T-cell (primary cell): ENCODE results near the gene DGUOK. TPM values are rescaled to one million over a fixed set of nuclear protein-coding genes. Genes with fewer than 3 reads are reported as not detected.
A peak's percentile ranks its signal among the peaks of the same experiment; 100 is the strongest.

ENCODE experiments used
- ATAC-seq, 4 experiments: fragments of 200-7000 bp in 3 of 4; fragments of 150-1000 bp in 1 of 4; cut with Tn5 transposase; replicated peaks in 1 of 4; 1 replicate in 3 of 4; 2 replicates in 1 of 4; pipeline ENCODE4 v1.10.0; 2021; ENCODE audit warnings: moderate library complexity in 3 of 4, mild to moderate bottlenecking in 2 of 4, moderate number of reproducible peaks in 1 of 4
- CTCF ChIA-PET, 2 donors: fragments of 300-600 bp; sonication (Branson Sonifier 250); formaldehyde crosslinking; loops; one replicate each; lab custom pipeline; 2022; ENCODE audit warnings: antibody characterized with exemption in 2 of 2; lab: Charles Lee
- POLR2A ChIA-PET, 2 donors: fragments of 300-600 bp; sonication (Branson Sonifier 250); formaldehyde crosslinking; loops; one replicate each; lab custom pipeline; 2022; ENCODE audit warnings: antibody characterized with exemption in 2 of 2; lab: Charles Lee
- DNase-seq, 35 experiments: peaks; one replicate each; pipeline versions ENCODE4 v3.0.0 to v3.0.0-alpha.2; 2013 to 2023
- H3K27ac ChIP-seq: one replicate; pipeline ENCODE4 v1.5.1; 2013; ENCODE audit warnings: low read length
- H3K27me3 ChIP-seq, 2 experiments: replicated peaks in 1 of 2; 1 replicate in 1 of 2; 2 replicates in 1 of 2; pipeline versions ENCODE4 v1.6.1 to v1.7.0; 2013; ENCODE audit warnings: low read length in 1 of 2, mixed read lengths in 1 of 2; ENCODE audit not compliant: control insufficient read depth in 2 of 2, insufficient read depth in 2 of 2; ENCODE audit errors: extremely low read depth in 1 of 2
- H3K36me3 ChIP-seq, 2 donors: 1 replicate in 1 of 2; 2 replicates in 1 of 2; pipeline versions ENCODE4 v1.6.1 to v1.7.0; 2013; ENCODE audit warnings: low read length in 1 of 2; ENCODE audit not compliant: control insufficient read depth in 2 of 2, insufficient read depth in 1 of 2; ENCODE audit errors: extremely low read depth in 1 of 2
- H3K4me1 ChIP-seq, 2 experiments: 1 replicate in 1 of 2; 2 replicates in 1 of 2; pipeline versions ENCODE4 v1.6.1 to v1.7.0; 2013; ENCODE audit warnings: low read length in 2 of 2, mixed read lengths in 1 of 2; ENCODE audit not compliant: insufficient read depth in 2 of 2, control insufficient read depth in 1 of 2; ENCODE audit errors: extremely low read depth in 1 of 2
- H3K4me3 ChIP-seq, 2 donors: 1 replicate in 1 of 2; 2 replicates in 1 of 2; pipeline versions ENCODE4 v1.5.1 to v1.7.0; 2013; ENCODE audit warnings: mild to moderate bottlenecking in 2 of 2, low read length in 1 of 2, moderate library complexity in 1 of 2; ENCODE audit not compliant: control insufficient read depth in 1 of 2; ENCODE audit errors: extremely low read depth in 1 of 2
- H3K9me3 ChIP-seq: 2 replicates; pipeline ENCODE4 v1.7.0; 2013
- H3K27ac Mint-ChIP-seq, 2 donors: one replicate each; pipeline ENCODE4 v1.8.0; 2020 to 2021; ENCODE audit warnings: mild to moderate bottlenecking in 2 of 2, mixed read lengths in 2 of 2
- H3K27me3 Mint-ChIP-seq, 2 donors: one replicate each; pipeline ENCODE4 v1.8.0; 2021 to 2022; ENCODE audit warnings: mixed read lengths in 2 of 2
- H3K36me3 Mint-ChIP-seq: one replicate; pipeline ENCODE4 v1.8.0; 2021; ENCODE audit warnings: mixed read lengths
- H3K4me1 Mint-ChIP-seq, 3 donors: one replicate each; pipeline ENCODE4 v1.8.0; 2020 to 2022; ENCODE audit warnings: mixed read lengths in 3 of 3, mild to moderate bottlenecking in 1 of 3
- H3K4me3 Mint-ChIP-seq, 3 donors: one replicate each; pipeline ENCODE4 v1.8.0; 2020 to 2022; ENCODE audit warnings: mild to moderate bottlenecking in 3 of 3, mixed read lengths in 3 of 3, moderate library complexity in 3 of 3
- H3K9me3 Mint-ChIP-seq, 3 donors: one replicate each; pipeline ENCODE4 v1.8.0; 2020 to 2022; ENCODE audit warnings: mixed read lengths in 3 of 3
- WGBS: methylation state at CpG from one replicate; pipeline ENCODE4 v1.1.5; 2013; ENCODE audit warnings: missing lambda C conversion rate; ENCODE audit not compliant: insufficient coverage; 5-methylcytosine and 5-hydroxymethylcytosine counted together
- total RNA-seq, 35 experiments: library from RNA in 6 of 35; stranded (reverse) in 6 of 35; fragments of 120-200 nt in 1 of 35; gene quantifications; one replicate each; pipeline versions ENCODE4 v1.2.1 to v1.2.4 and lab custom pipeline; 2013 to 2026

Gene DGUOK
- total RNA-seq, 5 donors from 2014 or later (not counting 1 experiment from before 2014, with no cell fraction given), result 44.0 to 70.2 (median 62.5) TPM

DNA sequence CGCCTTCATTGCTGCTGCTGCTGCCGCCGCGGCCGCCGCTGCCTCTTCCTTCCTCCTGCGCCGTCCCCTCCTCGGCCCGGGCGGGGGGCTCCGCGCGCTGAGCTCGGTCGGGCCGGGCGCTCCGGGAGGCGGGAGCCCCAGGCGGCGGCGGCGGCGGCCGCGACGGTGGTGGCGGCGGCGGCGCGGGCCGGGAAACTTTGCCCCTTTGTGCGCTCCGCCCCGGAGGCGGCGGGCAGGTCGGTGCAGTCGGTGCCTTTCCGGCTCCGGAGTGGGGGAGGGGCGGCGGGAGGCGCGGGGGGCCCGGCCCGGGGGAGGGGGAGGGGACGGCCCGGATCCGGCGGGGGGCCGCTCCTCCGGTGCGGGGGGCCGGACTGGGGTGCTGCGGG lies 58.2 kb downstream of the DGUOK start:
- H3K36me3 Mint-ChIP-seq, result peaks cover 11% of the 10 kb centered on the region
- H3K4me1 ChIP-seq, result peaks cover 41 to 77% of the 10 kb centered on the region in 2 experiments
- H3K9me3 ChIP-seq, result no peaks in the 10 kb centered on the region
- DNase-seq (peak in 18 of 35 experiments; percentile 29 to 87 (median 62)), ATAC-seq (peak; percentile 44 to 47 (median 46))
- ChIA-PET CTCF (no interaction called here), POLR2A (interaction anchor here in 1 of 2 donors (1.0 kb wide), 1 partner anchor 14 kb away, joined by 3 read pairs; no protein-coding TSS in a partner anchor)
- H3K4me1 Mint-ChIP-seq, result peaks cover 77 to 79% (median 79%) of the 10 kb centered on the region in 3 donors
- under 1% methylated on average over 36 of the region's 58 CpGs for WGBS
- no peak overlapping the region for H3K27ac ChIP-seq
- no peaks in the 10 kb centered on the region for H3K36me3 ChIP-seq
- no peak overlapping the region for H3K4me3 ChIP-seq
- H3K27ac Mint-ChIP-seq, result no peak overlapping the region
- H3K9me3 Mint-ChIP-seq, result no peaks in the 10 kb centered on the region
- H3K4me3 Mint-ChIP-seq, result no peak overlapping the region
- H3K27me3 ChIP-seq, result no peaks in the 10 kb centered on the region
- H3K27me3 Mint-ChIP-seq, result no peaks in the 10 kb centered on the region

DNA sequence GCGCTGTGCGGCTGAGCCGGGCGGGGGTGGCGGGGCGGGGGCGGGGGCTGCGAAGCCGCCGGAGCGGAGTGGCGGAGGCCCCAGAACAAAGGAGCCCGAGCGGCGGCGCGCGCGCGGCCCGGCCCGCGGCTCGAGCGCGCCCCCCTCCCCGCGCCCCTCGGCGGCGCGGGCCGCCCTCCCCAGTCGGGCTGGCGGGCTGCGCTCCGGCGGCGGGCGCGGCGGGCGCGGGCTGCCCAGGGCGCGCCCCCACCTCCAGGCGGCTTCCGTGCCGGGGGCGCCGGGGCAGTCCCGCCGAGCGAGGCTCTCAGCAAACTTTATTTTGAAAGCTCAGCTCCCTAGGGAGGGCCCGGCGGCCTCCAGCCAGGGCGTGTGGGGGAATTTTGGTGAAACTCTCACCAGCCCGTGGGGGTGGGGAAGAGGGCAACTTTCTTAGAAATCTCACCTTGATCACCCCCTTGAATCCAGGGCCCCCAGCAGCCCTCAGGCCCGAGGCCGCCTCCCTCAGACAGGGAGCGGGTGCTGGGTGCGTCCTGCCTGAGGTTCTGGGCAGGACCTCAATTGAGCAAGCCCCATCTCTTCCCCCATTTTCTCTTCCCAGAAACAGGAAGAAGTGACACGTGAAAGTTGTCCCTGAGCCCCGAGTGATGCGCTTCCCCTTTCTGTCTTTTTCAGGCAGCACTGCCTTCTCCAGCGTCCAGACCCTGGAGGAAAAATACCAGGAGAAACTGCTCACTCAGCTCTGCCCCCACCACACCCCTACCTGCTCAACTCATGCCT lies 58.8 kb downstream of the DGUOK start:
- Mint-ChIP-seq H3K4me3 (peak overlapping the region; percentile 83 to 88 (median 84)), H3K4me1 (peaks cover 77 to 79% (median 79%) of the 10 kb centered on the region in 3 donors), H3K27ac (peak overlapping the region; percentile 72 to 92), H3K9me3 (peaks cover 0 to under 1% (median 0%) of the 10 kb centered on the region in 3 donors), H3K36me3 (peaks cover 17% of the 10 kb centered on the region), H3K27me3 (no peaks in the 10 kb centered on the region)
- ChIA-PET POLR2A (interaction anchor here in 1 of 2 donors (0.6 to 1.0 kb wide), 2 partner anchors 15 to 227 kb away, joined by 3 read pairs; no protein-coding TSS in a partner anchor), CTCF (interaction anchor here in 1 of 2 donors (1.0 kb wide), 1 partner anchor 194 kb away, joined by 3 read pairs; no protein-coding TSS in a partner anchor)
- H3K27ac ChIP-seq, result peak overlapping the region; percentile 76
- no peaks in the 10 kb centered on the region for H3K27me3 ChIP-seq
- H3K9me3 ChIP-seq, result no peaks in the 10 kb centered on the region
- no peaks in the 10 kb centered on the region for H3K36me3 ChIP-seq
- peak; percentile 49 to 50 (median 49) for ATAC-seq
- DNase-seq, result peak in 28 of 35 experiments; percentile 17 to 76 (median 41)
- H3K4me1 ChIP-seq, result peaks cover 36 to 71% of the 10 kb centered on the region in 2 experiments
- under 1% methylated on average over 54 of the region's 66 CpGs for WGBS
- peak overlapping the region; percentile 67 to 77 for H3K4me3 ChIP-seq

DNA sequence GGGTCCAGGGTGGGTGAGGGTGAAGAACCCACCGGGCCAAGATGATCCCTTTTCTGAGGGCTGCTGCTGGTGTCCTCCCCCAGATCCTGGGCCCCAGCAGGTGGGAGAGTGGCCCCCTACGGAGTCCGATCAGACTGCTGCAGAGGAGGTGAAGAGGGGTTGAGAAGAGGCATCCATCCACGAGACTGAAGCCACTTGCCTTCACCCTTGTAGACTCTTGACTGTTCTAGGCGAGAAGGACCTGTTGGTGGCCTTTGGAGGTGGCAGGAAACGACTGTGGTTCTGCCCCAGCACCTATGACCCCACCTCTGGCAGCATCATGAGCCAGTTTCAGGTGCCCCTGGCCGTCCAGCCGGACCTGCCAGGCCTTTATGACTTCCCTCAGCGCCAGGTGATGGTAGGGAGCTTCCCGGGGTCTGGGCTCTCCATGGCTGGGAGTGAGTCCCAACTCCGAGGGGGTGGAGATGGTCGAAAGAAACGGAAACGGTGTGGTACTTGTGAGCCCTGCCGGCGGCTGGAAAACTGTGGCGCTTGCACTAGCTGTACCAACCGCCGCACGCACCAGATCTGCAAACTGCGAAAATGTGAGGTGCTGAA lies 59.5 kb downstream of the DGUOK start:
- peaks cover 0 to 3% (median 0%) of the 10 kb centered on the region in 3 donors for H3K9me3 Mint-ChIP-seq
- peak overlapping the region; percentile 72 to 92 for H3K27ac Mint-ChIP-seq
- Histone ChIP-seq H3K27ac (peak overlapping the region; percentile 76), H3K27me3 (no peaks in the 10 kb centered on the region), H3K9me3 (no peaks in the 10 kb centered on the region), H3K36me3 (no peaks in the 10 kb centered on the region), H3K4me3 (peak overlapping the region; percentile 67 to 77), H3K4me1 (peaks cover 29 to 66% of the 10 kb centered on the region in 2 experiments)
- 5% methylated on average over 14 of the region's 21 CpGs for WGBS
- no peaks in the 10 kb centered on the region for H3K27me3 Mint-ChIP-seq
- peaks cover 75% of the 10 kb centered on the region in 3 donors for H3K4me1 Mint-ChIP-seq
- ChIA-PET POLR2A (interaction anchor here in 1 of 2 donors (0.6 to 1.0 kb wide), 2 partner anchors 15 to 227 kb away, joined by 3 read pairs; no protein-coding TSS in a partner anchor), CTCF (interaction anchor here (0.5 to 1.3 kb wide), 7 partner anchors 12 to 193 kb away, joined by 3 to 4 read pairs (median 3); no protein-coding TSS in a partner anchor)
- ATAC-seq, result peak in 3 of 4 experiments; percentile 11 to 22 (median 11)
- H3K36me3 Mint-ChIP-seq, result peaks cover 21% of the 10 kb centered on the region
- peak overlapping the region; percentile 83 to 88 (median 84) for H3K4me3 Mint-ChIP-seq
- DNase-seq, result peak in 9 of 35 experiments; percentile 27 to 54 (median 36)

DNA sequence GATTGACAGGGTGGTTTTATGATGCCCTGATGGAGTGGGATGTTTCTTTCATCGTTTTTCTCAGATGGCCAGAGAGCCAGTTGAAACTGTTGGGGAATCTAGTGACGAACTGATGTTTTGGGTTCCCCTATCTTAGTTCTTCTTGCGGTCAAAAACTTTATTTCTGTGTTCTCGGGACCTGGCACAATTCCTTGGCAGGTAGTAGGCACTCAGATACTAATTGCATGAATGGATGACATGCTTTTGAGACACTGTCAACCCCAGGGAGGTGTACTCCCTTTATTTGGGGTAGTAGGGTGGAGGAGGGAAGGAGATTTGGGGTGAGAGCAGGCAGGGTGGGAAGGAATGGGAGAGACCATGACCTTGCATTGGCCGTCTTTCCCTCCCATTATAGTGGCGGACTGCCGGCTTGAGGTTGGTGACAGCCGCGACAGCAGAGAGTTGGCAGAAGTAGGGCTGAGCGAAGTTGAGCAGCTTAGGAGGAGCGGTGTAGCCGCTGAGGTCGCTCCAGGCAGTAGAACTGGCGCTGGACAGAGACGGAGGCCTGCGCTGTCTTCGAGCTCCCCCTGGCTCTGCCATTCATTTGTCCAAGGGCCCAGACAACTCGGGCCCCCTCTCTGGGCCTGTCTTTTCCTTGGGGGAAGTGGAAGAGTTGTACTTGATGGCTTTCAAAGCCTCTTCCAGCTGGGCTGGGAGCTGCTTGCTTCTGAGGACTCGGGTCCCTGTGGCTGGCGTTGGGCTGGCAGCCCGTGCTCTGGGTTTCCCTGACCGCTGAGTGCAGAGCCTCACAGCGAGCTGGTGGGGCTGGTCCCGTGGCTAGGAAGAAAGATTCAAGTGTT lies 60.6 kb downstream of the DGUOK start:
- Histone ChIP-seq H3K36me3 (peaks cover 4 to 5% of the 10 kb centered on the region in 2 donors), H3K4me3 (peak overlapping the region; percentile 67 to 77), H3K9me3 (no peaks in the 10 kb centered on the region), H3K4me1 (peaks cover 27 to 58% of the 10 kb centered on the region in 2 experiments), H3K27ac (peak overlapping the region; percentile 76), H3K27me3 (no peaks in the 10 kb centered on the region)
- H3K27me3 Mint-ChIP-seq, result no peaks in the 10 kb centered on the region
- POLR2A ChIA-PET, result interaction anchor here (0.5 to 0.7 kb wide), 4 partner anchors 54 to 192 kb away, joined by 3 to 5 read pairs (median 3); no protein-coding TSS in a partner anchor
- H3K4me3 Mint-ChIP-seq, result peak overlapping the region; percentile 83 to 88 (median 84)
- H3K27ac Mint-ChIP-seq, result peak overlapping the region; percentile 72 to 92
- H3K36me3 Mint-ChIP-seq, result peaks cover 29% of the 10 kb centered on the region
- peaks cover 3 to 4% (median 3%) of the 10 kb centered on the region in 3 donors for H3K9me3 Mint-ChIP-seq
- 18% methylated on average over 21 of the region's 24 CpGs for WGBS
- peaks cover 70 to 74% (median 74%) of the 10 kb centered on the region in 3 donors for H3K4me1 Mint-ChIP-seq
- peak in 14 of 35 experiments; percentile 28 to 64 (median 42) for DNase-seq
- CTCF ChIA-PET, result interaction anchor here (0.6 to 1.8 kb wide), 14 partner anchors 11 to 161 kb away, joined by 3 to 9 read pairs (median 4); no protein-coding TSS in a partner anchor
- peak; percentile 14 to 39 (median 22) for ATAC-seq

DNA sequence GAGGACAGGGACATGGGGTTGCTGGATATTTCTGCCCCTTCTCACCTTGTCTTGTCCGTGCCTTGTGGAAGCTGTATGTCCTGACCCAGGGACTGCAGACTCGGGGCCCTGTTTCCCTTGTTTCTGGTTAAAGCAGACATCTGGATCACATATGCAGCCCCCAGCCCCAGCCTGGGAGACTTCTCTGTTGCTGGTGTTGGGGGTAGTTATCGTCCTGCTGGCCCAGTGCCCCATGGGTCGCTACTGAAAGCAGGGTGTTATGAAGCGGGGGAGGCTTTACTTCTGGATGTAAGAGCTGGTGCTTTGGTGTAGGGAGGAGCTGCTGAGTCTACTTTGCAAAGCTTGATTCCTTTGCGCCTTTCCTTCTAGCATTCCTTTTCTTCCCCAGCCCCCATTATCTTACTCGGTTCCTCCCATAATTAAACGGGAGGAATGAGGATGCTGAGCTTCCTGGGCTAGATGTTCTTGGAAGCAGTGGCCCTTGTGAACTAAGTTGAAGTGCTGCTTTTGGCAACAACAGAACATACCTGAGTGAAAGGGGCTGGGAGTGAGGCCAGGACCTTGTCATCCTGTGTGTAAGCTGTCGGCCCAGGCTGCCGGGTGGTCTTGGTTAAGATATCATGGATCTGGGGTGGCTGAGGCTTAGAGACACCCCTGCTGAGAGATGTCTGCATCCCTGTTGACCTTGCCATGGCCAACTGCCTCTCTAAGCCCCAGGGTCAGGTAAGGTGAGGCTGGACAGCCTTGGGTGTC lies 61.4 kb downstream of the DGUOK start:
- Mint-ChIP-seq H3K4me1 (peaks cover 69 to 77% (median 75%) of the 10 kb centered on the region in 3 donors), H3K27ac (peak overlapping the region; percentile 76 to 92), H3K9me3 (peaks cover 3 to 4% (median 3%) of the 10 kb centered on the region in 3 donors), H3K27me3 (no peaks in the 10 kb centered on the region), H3K36me3 (peaks cover 29% of the 10 kb centered on the region), H3K4me3 (peak overlapping the region; percentile 83 to 88 (median 84))
- 56% methylated on average over 4 of the region's 10 CpGs for WGBS
- peaks cover 21 to 59% of the 10 kb centered on the region in 2 experiments for H3K4me1 ChIP-seq
- ChIA-PET POLR2A (interaction anchor here (0.5 to 0.6 kb wide), 4 partner anchors 56 to 191 kb away, joined by 3 to 9 read pairs (median 6); no protein-coding TSS in a partner anchor), CTCF (interaction anchor here (0.6 to 1.8 kb wide), 11 partner anchors 13 to 161 kb away, joined by 3 to 9 read pairs (median 4); no protein-coding TSS in a partner anchor)
- H3K36me3 ChIP-seq, result peaks cover 5 to 6% of the 10 kb centered on the region in 2 donors
- no peaks in the 10 kb centered on the region for H3K27me3 ChIP-seq
- DNase-seq (no peak), ATAC-seq (no peak)
- no peaks in the 10 kb centered on the region for H3K9me3 ChIP-seq
- no peak overlapping the region for H3K27ac ChIP-seq
- H3K4me3 ChIP-seq, result peak overlapping the region; percentile 67 to 77
